Esophagus muscularis mucosa (tissue), 4 donors: ENCODE measurements around the gene ZNF564. TPM values are rescaled to one million over a fixed set of nuclear protein-coding genes. Genes with fewer than 3 reads are reported as not detected.

ENCODE experiments used
- DNase-seq: peaks from one replicate; pipeline ENCODE4 v3.0.0-alpha.2; 2017; ENCODE audit errors: extremely low spot score
- H3K27ac ChIP-seq, 4 donors: fragments of 200-600 bp; sonication (generic); replicated peaks in 1 of 4; 1 replicate in 3 of 4; 2 replicates in 1 of 4; pipeline ENCODE4 v1.5.1; 2016 to 2019; ENCODE audit warnings: mild to moderate bottlenecking in 1 of 4
- H3K27me3 ChIP-seq, 4 donors: fragments of 200-600 bp; sonication (generic); one replicate each; pipeline versions ENCODE4 v1.5.1 to v1.6.0; 2016 to 2019
- H3K36me3 ChIP-seq, 4 donors: fragments of 200-600 bp; sonication (generic); one replicate each; pipeline ENCODE4 v1.5.1; 2016 to 2019
- H3K4me1 ChIP-seq, 4 donors: fragments of 200-600 bp; sonication (generic); one replicate each; pipeline ENCODE4 v1.5.1; 2016 to 2019
- H3K4me3 ChIP-seq, 4 donors: fragments of 200-600 bp; sonication (generic); 1 replicate in 2 of 4; 2 replicates in 2 of 4; pipeline ENCODE4 v1.5.1; 2016 to 2019; ENCODE audit warnings: mild to moderate bottlenecking in 4 of 4, moderate library complexity in 1 of 4
- H3K9me3 ChIP-seq, 4 donors: fragments of 200-600 bp; sonication (generic); 1 replicate in 3 of 4; 2 replicates in 1 of 4; pipeline ENCODE4 v1.5.1; 2016 to 2019
- EP300 ChIP-seq: sonication (generic); formaldehyde crosslinking; IDR thresholded peaks from one replicate; pipeline ENCODE4 v1.6.1; 2017; ENCODE audit warnings: antibody characterized with exemption
- POLR2A ChIP-seq: fragments of 450-650 bp; IDR thresholded peaks from one replicate; pipeline ENCODE4 v1.6.1; 2017; ENCODE audit warnings: antibody characterized with exemption, moderate library complexity, mild to moderate bottlenecking, low read depth
- POLR2AphosphoS5 ChIP-seq, 2 donors: sonication (generic); formaldehyde crosslinking; IDR thresholded peaks; one replicate each; pipeline ENCODE4 v1.6.1; 2017; ENCODE audit warnings: antibody characterized with exemption in 2 of 2
- WGBS: methylation state at CpG from one replicate; pipeline ENCODE4 v1.1.5; 2018; 5-methylcytosine and 5-hydroxymethylcytosine counted together
- intact Hi-C: fragments of 100-400 bp; cut with DNase I; formaldehyde crosslinking; loops from one replicate; pipeline ENCODE4 v1.15.1; 2023
- total RNA-seq, 4 donors: library from RNA; depleted of rRNA; stranded (reverse); fragments of >200 nt; gene quantifications; one replicate each; pipeline versions ENCODE4 v1.1.0 to v1.2.1, GENCODE V29; 2016
- TF ChIP-seq, protein P1 (sequence below), 3 experiments: fragments of 200-600 bp in 2 of 3; fragments of 450-650 bp in 1 of 3; sonication (generic) in 2 of 3; IDR thresholded peaks; one replicate each; pipeline ENCODE4 v1.5.1; 2017 to 2019; ENCODE audit warnings: antibody characterized with exemption in 3 of 3, mild to moderate bottlenecking in 2 of 3, moderate library complexity in 1 of 3

The ZNF564 gene
- total RNA-seq, 4 donors from 2014 or later, result 8.3 to 13.7 (median 9.3) TPM

DNA sequence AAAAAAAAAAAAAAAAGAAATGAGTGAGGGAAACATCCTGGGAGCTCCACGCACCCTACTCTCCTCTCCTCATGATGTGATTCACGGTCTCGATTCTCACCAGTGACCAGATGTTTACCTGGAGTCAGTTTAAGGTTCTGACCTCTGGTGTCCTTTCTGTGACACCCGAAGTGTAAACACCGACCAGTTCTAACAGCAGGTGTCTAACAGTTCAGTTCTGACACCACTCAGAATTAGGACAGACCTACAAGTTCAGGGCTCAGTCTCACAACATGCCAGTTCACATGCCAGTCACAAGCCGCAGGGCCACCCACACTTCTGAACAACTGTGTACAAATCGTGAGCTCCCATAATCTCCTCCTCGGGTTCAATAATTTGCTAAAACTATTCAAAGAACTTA lies 6.0 kb downstream of the ZNF564 start:
- Histone ChIP-seq H3K4me3 (no peak overlapping the region), H3K36me3 (peaks cover 4 to 36% (median 16%) of the 10 kb centered on the region in 4 donors), H3K27me3 (no peaks in the 10 kb centered on the region), H3K27ac (no peak overlapping the region), H3K4me1 (peaks cover 20 to 61% (median 40%) of the 10 kb centered on the region in 4 donors), H3K9me3 (no peaks in the 10 kb centered on the region)
- TF ChIP-seq POLR2A (no peak), EP300 (no peak), POLR2AphosphoS5 (IDR thresholded peaks at IDR 0.05) (no peak)
- intact Hi-C loops, result no loop called here
- 84% methylated on average over 8 of the region's 8 CpGs for whole genome bisulfite sequencing
- no peak for DNase-seq

DNA sequence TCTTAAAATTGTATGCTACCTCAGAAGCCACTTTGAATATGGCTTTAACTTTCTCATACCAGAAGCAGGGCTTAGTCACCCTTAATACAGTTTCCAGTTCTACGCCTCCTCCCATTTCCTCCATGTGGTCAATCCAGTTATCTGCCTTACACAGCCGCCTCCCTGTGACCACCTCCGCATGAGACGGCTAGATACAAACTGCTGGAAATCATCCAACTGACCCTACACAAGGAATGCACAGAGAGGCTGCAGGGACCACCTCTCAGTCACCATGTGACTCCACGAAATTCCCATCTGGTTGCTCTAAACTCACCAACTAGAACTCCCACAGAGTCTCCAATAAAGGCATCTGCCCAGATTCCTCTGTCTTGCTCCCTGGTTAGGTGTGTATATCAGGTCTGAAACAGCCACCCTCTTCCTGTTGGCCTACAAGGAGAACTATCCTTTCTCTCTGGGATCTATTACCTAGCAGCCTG lies 6.8 kb downstream of the ZNF564 start:
- no peak for DNase-seq
- Histone ChIP-seq H3K27me3 (no peaks in the 10 kb centered on the region), H3K4me3 (no peak overlapping the region), H3K27ac (no peak overlapping the region), H3K4me1 (peaks cover 11 to 52% (median 32%) of the 10 kb centered on the region in 4 donors), H3K36me3 (peaks cover 4 to 40% (median 22%) of the 10 kb centered on the region in 4 donors), H3K9me3 (no peaks in the 10 kb centered on the region)
- intact Hi-C loops, result no loop called here
- TF ChIP-seq POLR2AphosphoS5 (IDR thresholded peaks at IDR 0.05) (no peak), POLR2A (no peak)
- WGBS, result 69% methylated on average over 5 of the region's 5 CpGs

DNA sequence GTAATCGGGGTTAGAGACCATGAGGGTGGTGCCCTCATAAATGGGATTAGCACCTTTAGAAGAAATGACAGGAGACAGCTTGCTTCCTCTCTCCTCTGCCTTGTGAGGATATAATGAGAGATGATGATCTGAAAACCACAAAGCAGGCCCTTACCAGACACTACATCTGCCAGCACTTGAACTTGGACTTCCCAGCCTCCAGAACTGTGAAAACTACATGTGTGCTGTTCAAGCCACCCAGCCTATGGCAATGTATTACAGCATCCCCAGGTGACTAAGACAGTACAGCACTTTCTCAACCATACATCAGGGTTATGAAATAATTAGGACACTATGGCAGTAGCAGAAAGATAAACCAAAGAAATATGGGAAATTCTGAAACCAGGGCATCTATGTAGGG lies 7.4 kb downstream of the ZNF564 start:
- Histone ChIP-seq H3K4me1 (peaks cover 6 to 47% (median 26%) of the 10 kb centered on the region in 4 donors), H3K4me3 (no peak overlapping the region), H3K9me3 (no peaks in the 10 kb centered on the region), H3K27me3 (no peaks in the 10 kb centered on the region), H3K36me3 (peaks cover 4 to 43% (median 24%) of the 10 kb centered on the region in 4 donors), H3K27ac (no peak overlapping the region)
- no peak for TF ChIP-seq POLR2A
- TF ChIP-seq POLR2AphosphoS5 (IDR thresholded peaks at IDR 0.05), result no peak
- no peak for TF ChIP-seq EP300
- no peak for DNase-seq
- WGBS, result 100% methylated on average over 1 of the region's 1 CpG
- intact Hi-C loops, result no loop called here

DNA sequence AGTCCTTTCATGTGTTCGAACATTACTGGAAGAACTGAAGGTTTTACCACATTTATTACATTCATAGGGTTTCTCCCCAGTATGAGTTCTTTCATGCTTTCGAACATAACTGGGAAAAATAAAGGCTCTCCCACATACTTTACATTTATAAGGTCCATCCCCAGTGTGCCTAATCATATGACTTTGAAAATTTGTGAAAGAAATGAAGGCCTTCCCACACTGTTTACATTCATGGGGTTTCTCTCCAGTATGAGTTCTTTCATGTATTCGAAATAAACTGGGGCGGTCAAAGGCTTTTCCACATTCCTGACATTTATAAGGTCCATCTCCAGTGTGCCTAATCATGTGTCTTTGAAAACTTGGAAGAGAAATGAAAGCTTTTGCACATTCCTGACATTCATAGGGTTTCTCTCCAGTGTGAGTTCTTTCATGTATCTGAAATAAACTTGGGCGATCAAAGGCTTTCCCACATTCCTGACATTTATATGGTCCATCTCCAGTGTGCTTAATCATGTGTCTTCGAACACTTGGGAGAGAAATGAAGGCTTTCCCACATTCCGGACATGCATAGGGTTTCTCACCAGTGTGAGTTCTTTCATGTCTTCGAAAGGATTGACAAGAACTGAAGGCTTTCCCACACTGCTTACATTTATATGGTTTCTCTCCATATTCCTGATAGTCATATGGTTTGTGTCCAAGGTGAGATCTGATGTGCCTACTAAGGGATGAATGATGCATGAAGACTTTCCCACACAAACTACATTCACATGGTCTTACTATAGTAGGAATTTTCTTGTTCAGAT lies 24.0 kb downstream of the ZNF564 start:
- peak in 1 of 2 donors; percentile 16 for TF ChIP-seq POLR2AphosphoS5 (IDR thresholded peaks at IDR 0.05)
- TF ChIP-seq, protein P1, sequence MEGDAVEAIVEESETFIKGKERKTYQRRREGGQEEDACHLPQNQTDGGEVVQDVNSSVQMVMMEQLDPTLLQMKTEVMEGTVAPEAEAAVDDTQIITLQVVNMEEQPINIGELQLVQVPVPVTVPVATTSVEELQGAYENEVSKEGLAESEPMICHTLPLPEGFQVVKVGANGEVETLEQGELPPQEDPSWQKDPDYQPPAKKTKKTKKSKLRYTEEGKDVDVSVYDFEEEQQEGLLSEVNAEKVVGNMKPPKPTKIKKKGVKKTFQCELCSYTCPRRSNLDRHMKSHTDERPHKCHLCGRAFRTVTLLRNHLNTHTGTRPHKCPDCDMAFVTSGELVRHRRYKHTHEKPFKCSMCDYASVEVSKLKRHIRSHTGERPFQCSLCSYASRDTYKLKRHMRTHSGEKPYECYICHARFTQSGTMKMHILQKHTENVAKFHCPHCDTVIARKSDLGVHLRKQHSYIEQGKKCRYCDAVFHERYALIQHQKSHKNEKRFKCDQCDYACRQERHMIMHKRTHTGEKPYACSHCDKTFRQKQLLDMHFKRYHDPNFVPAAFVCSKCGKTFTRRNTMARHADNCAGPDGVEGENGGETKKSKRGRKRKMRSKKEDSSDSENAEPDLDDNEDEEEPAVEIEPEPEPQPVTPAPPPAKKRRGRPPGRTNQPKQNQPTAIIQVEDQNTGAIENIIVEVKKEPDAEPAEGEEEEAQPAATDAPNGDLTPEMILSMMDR (IDR thresholded peaks at IDR 0.05), result no peak
- TF ChIP-seq POLR2A, result no peak
- Histone ChIP-seq H3K27me3 (no peaks in the 10 kb centered on the region), H3K9me3 (peaks cover 21 to 97% (median 89%) of the 10 kb centered on the region in 4 donors), H3K36me3 (peaks cover 51 to 85% (median 77%) of the 10 kb centered on the region in 4 donors), H3K27ac (no peak overlapping the region), H3K4me1 (no peaks in the 10 kb centered on the region), H3K4me3 (no peak overlapping the region)
- intact Hi-C loops, result no loop called here
- no peak for DNase-seq
- 94% methylated on average over 8 of the region's 8 CpGs for WGBS

DNA sequence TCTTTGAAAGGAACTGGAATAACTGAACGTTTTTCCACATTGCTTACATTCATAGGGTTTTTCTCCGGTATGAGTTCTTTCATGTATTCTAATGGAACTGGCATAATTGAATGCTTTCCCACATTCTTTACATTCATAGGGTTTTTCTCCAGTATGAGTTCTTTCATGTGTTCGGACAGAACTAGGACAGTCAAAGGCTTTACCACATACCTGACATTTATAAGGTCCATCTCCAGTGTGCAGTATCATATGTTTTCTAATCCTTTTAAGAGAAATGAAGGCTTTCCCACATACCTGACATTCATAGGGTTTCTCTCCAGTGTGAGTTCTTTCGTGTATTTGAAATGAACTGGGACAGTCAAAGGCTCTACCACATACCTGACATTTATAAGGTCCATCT lies 24.7 kb downstream of the ZNF564 start:
- peaks cover 21 to 99% (median 92%) of the 10 kb centered on the region in 4 donors for H3K9me3 ChIP-seq
- WGBS, result 97% methylated on average over 4 of the region's 4 CpGs
- intact Hi-C loops, result no loop called here
- TF ChIP-seq POLR2AphosphoS5 (IDR thresholded peaks at IDR 0.05) (no peak), EP300 (no peak), POLR2A (no peak)
- TF ChIP-seq, protein P1 (IDR thresholded peaks at IDR 0.05), result no peak
- H3K27me3 ChIP-seq, result no peaks in the 10 kb centered on the region
- H3K36me3 ChIP-seq, result peaks cover 51 to 82% (median 74%) of the 10 kb centered on the region in 4 donors
- H3K27ac ChIP-seq, result no peak overlapping the region
- no peaks in the 10 kb centered on the region for H3K4me1 ChIP-seq
- no peak for DNase-seq
- no peak overlapping the region for H3K4me3 ChIP-seq

DNA sequence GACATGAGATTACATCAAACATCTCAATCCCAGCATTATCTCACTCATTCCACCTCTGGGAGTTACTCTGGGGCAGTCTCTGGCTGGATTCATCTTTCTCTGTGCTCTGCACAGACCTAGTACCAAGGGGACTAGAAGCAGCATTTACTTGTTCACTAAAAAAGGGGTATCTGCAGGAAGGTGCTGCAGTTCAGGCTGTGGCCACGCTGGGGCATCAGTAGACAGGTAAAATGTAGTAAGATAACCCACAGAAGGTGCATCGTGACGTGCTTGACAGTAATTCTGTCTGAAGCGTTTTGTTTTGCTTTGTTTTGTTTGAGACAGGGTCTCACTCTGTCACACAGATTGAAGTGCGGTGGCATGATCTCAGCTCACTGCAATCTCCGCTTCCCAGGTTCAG lies 29.3 kb downstream of the ZNF564 start:
- H3K36me3 ChIP-seq, result peaks cover 13 to 36% (median 33%) of the 10 kb centered on the region in 4 donors
- no peak for DNase-seq
- H3K27me3 ChIP-seq, result no peaks in the 10 kb centered on the region
- TF ChIP-seq, protein P1 (IDR thresholded peaks at IDR 0.05), result peak in 2 of 3 experiments; percentile 15 to 37
- TF ChIP-seq POLR2A, result no peak
- TF ChIP-seq EP300, result no peak
- no peak for TF ChIP-seq POLR2AphosphoS5 (IDR thresholded peaks at IDR 0.05)
- 65% methylated on average over 6 of the region's 6 CpGs for WGBS
- intact Hi-C loops, result no loop called here
- peaks cover 10 to 69% (median 56%) of the 10 kb centered on the region in 4 donors for H3K9me3 ChIP-seq
- no peak overlapping the region for H3K4me3 ChIP-seq
- H3K27ac ChIP-seq, result no peak overlapping the region
- no peaks in the 10 kb centered on the region for H3K4me1 ChIP-seq
